Measurements from ENCODE around the gene STIMATE. TPM values are rescaled to one million over a fixed set of nuclear protein-coding genes. Genes with fewer than 3 reads are reported as not detected.
A peak's percentile ranks its signal among the peaks of the same experiment; 100 is the strongest.

Gene STIMATE
- total RNA-seq: 10 to 100 TPM; 19.5 to 26.5 TPM
- 1 to 10 TPM; 5.1 to 6.3 (median 5.3) TPM for polyA plus RNA-seq
- 0.67 to 2.0 (median 1.1) reads per million in 6 experiments for total RNA-seq

- peak within 1 kb of the TSS; percentile 74 to 95 (median 86) for H3K27ac Mint-ChIP-seq
- H3K4me1 Mint-ChIP-seq: peaks cover 18 to 49% (median 46%) of the 10 kb centered on the region in 4 donors
Measured at GRCh38 chr3:52897130-52898122, at the start of gene STIMATE. Gene STIMATE, minus strand, starts transcription at chr3:52897548. Its CDS starts 98 bp downstream, at chr3:52897450.

GRCh38 chr3:52939600-52939999 lies 42.3 kb upstream of the STIMATE start:
- Mint-ChIP-seq H3K9me3 (no peaks in the 10 kb centered on the region), H3K36me3 (peaks cover 4 to 55% (median 5%) of the 10 kb centered on the region in 3 donors), H3K27ac (peak overlapping the region in 1 of 10 donors; percentile 65), H3K4me3 (no peak overlapping the region), H3K4me1 (peaks cover 5 to 11% (median 7%) of the 10 kb centered on the region in 4 donors), H3K27me3 (no peaks in the 10 kb centered on the region)
- DNase-seq (no peak), ATAC-seq (no peak)
- POLR2A ChIA-PET: interaction anchor here (1.7 kb wide), 1 partner anchor 106 kb away, joined by 6 read pairs; the partner anchor contains the start of gene SFMBT1

More at GRCh38 chr3:52897130-52898122, at the start of gene STIMATE:
- H3K9me3 Mint-ChIP-seq: no peaks in the 10 kb centered on the region
- H3K27me3 Mint-ChIP-seq: no peaks in the 10 kb centered on the region
- ATAC-seq (peak; percentile 95 to 97), DNase-seq (peak; percentile 78 to 88 (median 84))
- H3K36me3 Mint-ChIP-seq: peaks cover 0 to 9% (median 0%) of the 10 kb centered on the region in 3 donors
- POLR2A ChIA-PET: interaction anchor here (0.6 to 1.8 kb wide), 4 partner anchors 10 to 290 kb away, joined by 3 to 6 read pairs (median 4); partner anchors contain the start of gene SFMBT1
- peak within 1 kb of the TSS; percentile 83 to 98 (median 95) for H3K4me3 Mint-ChIP-seq

DNA sequence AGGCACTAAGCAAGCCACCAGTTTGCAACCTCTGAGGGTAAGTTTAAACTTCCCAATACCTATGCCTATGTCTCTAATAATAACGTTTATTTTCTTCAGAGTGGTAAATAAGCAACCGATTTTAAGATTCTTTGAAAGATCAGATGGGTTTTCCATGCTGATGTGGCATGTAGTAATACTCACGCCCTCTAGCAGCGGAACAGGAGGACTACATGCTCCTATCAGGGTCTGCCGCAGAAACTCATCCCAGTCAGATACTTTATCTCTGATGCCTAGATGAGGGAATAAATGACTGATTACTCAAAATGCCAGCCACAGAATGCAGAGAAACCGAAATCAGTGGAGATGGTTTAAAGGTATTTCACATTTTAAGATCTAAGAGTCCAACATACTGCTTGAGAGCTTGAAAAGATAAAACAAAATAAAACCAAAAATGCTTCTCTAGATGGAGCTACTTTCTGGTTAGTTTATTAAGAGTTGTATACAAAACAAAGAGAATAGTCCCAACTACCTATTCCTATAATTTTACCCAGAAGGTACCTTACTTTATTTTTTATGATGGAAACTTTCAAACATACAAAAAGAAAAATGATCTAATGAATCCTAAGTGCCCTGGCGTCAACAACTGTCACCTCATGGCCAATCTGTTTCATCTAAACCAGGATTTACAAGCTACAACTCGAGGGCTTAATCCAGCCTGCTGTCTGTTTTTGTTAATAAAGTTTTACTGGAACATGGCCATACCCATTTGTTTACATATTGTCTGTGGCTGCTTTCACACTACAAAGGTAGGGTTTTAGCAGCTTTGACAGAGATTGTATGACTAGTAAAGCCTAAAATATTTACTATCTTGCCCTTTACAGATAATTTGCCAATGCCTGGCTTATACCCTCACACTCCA lies 37.5 kb upstream of the STIMATE start:
- ATAC-seq: peak; percentile 99
- Mint-ChIP-seq H3K27me3 (no peaks in the 10 kb centered on the region), H3K4me1 (peaks cover 4 to 19% (median 10%) of the 10 kb centered on the region in 4 donors), H3K4me3 (peak overlapping the region in 3 of 10 donors; percentile 7 to 44 (median 27)), H3K9me3 (no peaks in the 10 kb centered on the region), H3K27ac (peak overlapping the region; percentile 8 to 68 (median 41)), H3K36me3 (peaks cover 3 to 58% (median 12%) of the 10 kb centered on the region in 3 donors)
- peak in 9 of 10 donors; percentile 21 to 74 (median 41) for DNase-seq
- POLR2A ChIA-PET: interaction anchor here (0.8 to 2.5 kb wide), 3 partner anchors 13 to 111 kb away, joined by 3 to 10 read pairs (median 3); partner anchors contain the start of gene SFMBT1

DNA sequence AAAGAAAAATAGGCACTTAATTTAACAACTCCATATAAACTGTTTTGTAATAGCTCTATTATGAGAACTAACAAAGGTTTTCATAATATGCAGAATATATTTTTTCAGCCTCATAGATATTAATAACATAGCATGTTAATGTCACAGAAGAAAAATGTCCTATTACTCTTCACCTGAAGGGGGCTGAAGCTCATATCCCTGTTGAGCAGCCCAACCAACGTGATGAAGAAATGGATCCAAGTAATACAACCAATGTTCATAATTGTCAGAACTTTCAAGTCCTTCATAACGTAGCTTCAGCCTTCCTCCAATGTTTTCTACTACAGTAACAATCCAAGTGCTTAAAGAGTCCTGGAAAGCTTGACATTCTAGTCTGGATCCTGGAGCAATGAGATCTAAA lies 34.5 kb upstream of the STIMATE start:
- peaks cover 4 to 22% (median 10%) of the 10 kb centered on the region in 4 donors for H3K4me1 Mint-ChIP-seq
- peaks cover 5 to 55% (median 23%) of the 10 kb centered on the region in 3 donors for H3K36me3 Mint-ChIP-seq
- H3K27me3 Mint-ChIP-seq: no peaks in the 10 kb centered on the region
- POLR2A ChIA-PET: no interaction called here
- no peak for DNase-seq
- no peak for ATAC-seq
- H3K9me3 Mint-ChIP-seq: no peaks in the 10 kb centered on the region
- H3K4me3 Mint-ChIP-seq: no peak overlapping the region
- no peak overlapping the region for H3K27ac Mint-ChIP-seq

GRCh38 chr3:52931328-52931727 lies 34.0 kb upstream of the STIMATE start:
- Mint-ChIP-seq H3K4me3 (no peak overlapping the region), H3K4me1 (peaks cover 4 to 23% (median 10%) of the 10 kb centered on the region in 4 donors), H3K27ac (no peak overlapping the region), H3K9me3 (no peaks in the 10 kb centered on the region), H3K27me3 (no peaks in the 10 kb centered on the region), H3K36me3 (peaks cover 5 to 58% (median 23%) of the 10 kb centered on the region in 3 donors)
- no peak for DNase-seq
- POLR2A ChIA-PET: no interaction called here
- ATAC-seq: no peak

- Mint-ChIP-seq H3K27ac (peak overlapping the region in 2 of 10 donors; percentile 18 to 64), H3K9me3 (no peaks in the 10 kb centered on the region), H3K4me1 (peaks cover 4 to 23% (median 8%) of the 10 kb centered on the region in 4 donors), H3K27me3 (no peaks in the 10 kb centered on the region), H3K36me3 (peaks cover 5 to 61% (median 23%) of the 10 kb centered on the region in 3 donors), H3K4me3 (no peak overlapping the region)
- POLR2A ChIA-PET: interaction anchor here (1.2 kb wide), 1 partner anchor 115 kb away, joined by 3 read pairs; the partner anchor contains the start of gene SFMBT1
- no peak for ATAC-seq
- no peak for DNase-seq
Measured at GRCh38 chr3:52930748-52931147, 33.4 kb upstream of the STIMATE start.

DNA sequence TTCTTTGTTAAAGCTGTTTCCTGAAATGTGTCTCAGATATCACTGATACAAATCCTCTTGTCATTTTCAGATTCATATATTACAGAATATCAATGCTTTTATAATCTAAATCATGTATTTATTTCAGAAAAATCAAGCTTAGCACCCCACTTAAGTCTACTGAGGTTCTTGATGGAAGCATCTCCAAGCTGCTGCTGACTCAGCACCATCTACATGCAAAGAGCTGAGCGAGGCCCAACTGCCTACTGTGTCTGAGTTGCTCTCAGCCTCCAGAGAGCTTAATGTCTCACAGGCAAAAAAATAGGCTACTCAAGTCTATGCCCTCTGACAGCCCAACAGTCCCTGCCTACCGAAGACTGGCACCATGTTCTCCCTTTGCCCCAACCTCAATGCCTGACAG lies 29.2 kb upstream of the STIMATE start:
- peaks cover 0 to 26% (median 2%) of the 10 kb centered on the region in 4 donors for H3K4me1 Mint-ChIP-seq
- H3K36me3 Mint-ChIP-seq: peaks cover 5 to 82% (median 28%) of the 10 kb centered on the region in 3 donors
- POLR2A ChIA-PET: no interaction called here
- ATAC-seq (no peak), DNase-seq (no peak)
- H3K4me3 Mint-ChIP-seq: no peak overlapping the region
- H3K27ac Mint-ChIP-seq: peak overlapping the region in 1 of 10 donors; percentile 6
- no peaks in the 10 kb centered on the region for H3K9me3 Mint-ChIP-seq
- no peaks in the 10 kb centered on the region for H3K27me3 Mint-ChIP-seq

DNA sequence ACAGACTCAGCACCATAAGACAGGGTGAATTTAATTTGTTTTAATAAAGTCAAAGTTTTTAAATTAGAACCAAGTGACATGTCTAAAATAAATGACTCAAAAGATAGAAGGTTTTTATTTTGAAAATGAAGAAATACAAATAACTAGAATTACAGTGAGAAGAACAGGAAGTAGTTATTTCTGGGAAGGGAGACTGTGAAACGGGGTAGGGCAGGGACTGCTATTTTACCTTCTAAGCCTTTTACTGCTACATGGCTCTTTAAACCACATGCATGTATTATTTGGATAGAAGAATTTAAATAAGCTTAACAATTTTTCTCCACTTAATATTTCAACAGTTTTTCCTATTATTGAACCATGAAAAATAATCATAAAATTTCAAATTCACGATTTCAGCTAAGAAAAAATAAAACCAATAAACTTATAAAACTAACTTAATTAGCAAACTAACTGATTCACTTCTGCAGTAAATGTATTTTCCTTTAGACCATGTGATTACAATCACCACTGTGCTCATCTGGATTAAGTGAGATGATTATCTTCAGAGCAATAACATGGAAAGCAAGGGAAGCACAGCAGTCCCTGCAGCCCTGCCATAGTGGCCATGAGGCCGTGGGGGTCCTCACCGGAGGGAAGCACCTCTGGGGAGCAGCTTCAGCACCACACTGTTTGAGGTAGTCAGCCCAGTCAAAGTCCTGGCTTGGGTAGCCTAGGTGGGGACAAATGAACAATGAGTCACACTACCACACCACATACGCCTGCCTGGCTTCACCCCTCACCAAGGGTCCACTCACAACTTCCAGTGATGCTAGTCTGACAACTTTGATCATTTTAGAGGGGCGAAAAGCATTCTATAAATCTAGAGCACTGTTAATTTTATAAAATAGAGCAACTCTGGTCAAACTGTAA lies 28.3 kb upstream of the STIMATE start:
- Mint-ChIP-seq H3K4me3 (no peak overlapping the region), H3K36me3 (peaks cover 5 to 82% (median 25%) of the 10 kb centered on the region in 3 donors), H3K27ac (peak overlapping the region in 1 of 10 donors; percentile 48), H3K4me1 (peaks cover 0 to 21% (median 2%) of the 10 kb centered on the region in 4 donors), H3K27me3 (no peaks in the 10 kb centered on the region), H3K9me3 (no peaks in the 10 kb centered on the region)
- DNase-seq: no peak
- POLR2A ChIA-PET: interaction anchor here (0.6 kb wide), 1 partner anchor 56 kb away, joined by 3 read pairs; no protein-coding TSS in a partner anchor
- no peak for ATAC-seq

DNA sequence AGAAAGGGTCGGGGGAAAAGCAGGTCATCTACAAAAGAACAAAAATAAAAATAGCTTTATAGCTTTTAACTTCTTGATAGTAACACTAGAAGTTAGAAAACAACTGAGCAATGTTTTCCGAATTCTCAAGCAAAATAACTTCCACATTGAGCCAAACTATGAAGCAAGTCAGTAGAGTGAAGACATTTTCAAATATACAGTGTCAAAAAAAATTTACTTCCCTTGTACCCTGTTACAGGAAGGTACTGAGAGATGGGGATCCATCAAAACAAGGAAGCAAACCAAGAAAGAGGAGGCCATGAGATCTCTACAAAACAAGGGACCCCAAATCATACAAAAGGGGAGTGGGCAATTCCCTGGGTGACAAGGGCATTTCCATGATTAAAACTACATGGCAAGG lies 26.6 kb upstream of the STIMATE start:
- no peak for DNase-seq
- POLR2A ChIA-PET: no interaction called here
- Mint-ChIP-seq H3K27ac (peak overlapping the region in 1 of 10 donors; percentile 76), H3K4me3 (no peak overlapping the region), H3K4me1 (peaks cover 0 to 12% (median 2%) of the 10 kb centered on the region in 4 donors), H3K27me3 (no peaks in the 10 kb centered on the region), H3K36me3 (peaks cover 0 to 85% (median 20%) of the 10 kb centered on the region in 3 donors), H3K9me3 (no peaks in the 10 kb centered on the region)
- no peak for ATAC-seq

DNA sequence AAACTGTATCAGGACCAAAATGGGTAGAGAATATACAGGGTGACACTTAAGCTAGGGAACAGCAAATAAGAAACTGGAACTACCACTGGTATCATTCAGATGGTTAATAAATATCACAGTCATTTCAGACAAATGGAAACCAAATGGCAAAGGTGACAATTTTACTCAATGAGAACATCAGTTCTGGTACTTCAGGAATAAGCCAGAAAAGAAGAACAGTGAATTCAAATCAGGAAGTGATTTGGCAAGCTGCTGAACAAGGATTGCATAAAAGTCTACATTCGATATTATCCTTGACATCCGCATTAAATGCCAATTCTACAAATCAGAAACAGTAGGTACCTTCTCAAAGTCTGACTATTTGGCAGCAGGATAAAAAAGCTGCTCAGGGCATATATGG lies 23.5 kb upstream of the STIMATE start:
- no peak for ATAC-seq
- Mint-ChIP-seq H3K27me3 (no peaks in the 10 kb centered on the region), H3K9me3 (no peaks in the 10 kb centered on the region), H3K27ac (no peak overlapping the region), H3K4me3 (no peak overlapping the region), H3K4me1 (peaks cover 0 to 8% (median 1%) of the 10 kb centered on the region in 4 donors), H3K36me3 (peaks cover 0 to 92% (median 17%) of the 10 kb centered on the region in 3 donors)
- DNase-seq: no peak
- POLR2A ChIA-PET: no interaction called here

DNA sequence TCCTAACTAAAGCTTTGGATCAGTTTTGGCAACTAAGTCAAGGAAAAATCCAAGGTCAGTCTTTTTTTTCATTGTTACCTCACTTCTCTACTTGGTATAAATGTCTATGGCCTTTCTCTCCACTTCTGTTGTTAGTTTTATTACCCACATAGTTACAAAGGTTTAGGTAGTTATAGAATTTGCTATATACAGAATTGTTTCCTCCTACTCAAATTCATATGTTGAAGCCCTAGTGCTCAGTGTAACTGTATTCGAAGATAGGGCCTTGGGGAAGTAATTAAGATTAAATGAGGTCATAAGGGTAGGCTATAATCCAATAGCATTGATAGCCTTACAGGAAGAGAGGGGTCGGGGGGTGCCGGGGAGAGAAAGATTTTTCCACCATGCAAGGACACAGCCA lies 19.7 kb upstream of the STIMATE start:
- Mint-ChIP-seq H3K9me3 (no peaks in the 10 kb centered on the region), H3K27me3 (no peaks in the 10 kb centered on the region), H3K4me1 (peaks cover 0 to under 1% (median 0%) of the 10 kb centered on the region in 4 donors), H3K4me3 (no peak overlapping the region), H3K36me3 (peaks cover 0 to 87% (median 12%) of the 10 kb centered on the region in 3 donors), H3K27ac (no peak overlapping the region)
- POLR2A ChIA-PET: no interaction called here
- DNase-seq (no peak), ATAC-seq (no peak)

Measured in naive thymus-derived CD8-positive, alpha-beta T cell (primary cell).